SJCRH30 (cell line): Measurements from ENCODE around the gene A1BG. TPM values are rescaled to one million over a fixed set of nuclear protein-coding genes. Genes with fewer than 3 reads are reported as not detected.

Experiments used
- DNase-seq, 2 experiments: peaks; one replicate each; pipeline ENCODE4 v3.0.0-alpha.2; 2015 to 2020
- H3K27ac ChIP-seq: fragments of 250-450 bp; sonication (Bioruptor Pico); 2 replicates; pipeline ENCODE4 v1.5.1; 2020; ENCODE audit warnings: mild to moderate bottlenecking, moderate library complexity
- H3K27me3 ChIP-seq: fragments of 250-450 bp; sonication (Bioruptor Pico); 2 replicates; pipeline ENCODE4 v1.5.1; 2020; ENCODE audit warnings: mild to moderate bottlenecking, moderate library complexity
- H3K36me3 ChIP-seq: fragments of 250-450 bp; sonication (Bioruptor Pico); 2 replicates; pipeline ENCODE4 v1.5.1; 2020; ENCODE audit warnings: mild to moderate bottlenecking, moderate library complexity
- H3K4me1 ChIP-seq: fragments of 250-450 bp; sonication (Bioruptor Pico); 2 replicates; pipeline ENCODE4 v1.5.1; 2020; ENCODE audit warnings: mild to moderate bottlenecking, moderate library complexity
- H3K4me3 ChIP-seq: fragments of 250-450 bp; sonication (Bioruptor Pico); 2 replicates; pipeline ENCODE4 v1.5.1; 2020; ENCODE audit warnings: mild to moderate bottlenecking, moderate library complexity
- H3K9me3 ChIP-seq: fragments of 250-450 bp; sonication (Bioruptor Pico); replicated peaks from 2 replicates; pipeline ENCODE4 v1.5.1; 2020; ENCODE audit warnings: mild to moderate bottlenecking, moderate library complexity
- total RNA-seq: library from RNA; depleted of rRNA; stranded (reverse); fragments of >200 nt; shearing (Covaris generic); gene quantifications from 2 replicates; pipeline ENCODE4 v1.2.3, GENCODE V29; 2014; rRNA removed

A1BG gene
- 9.7 and 10.2 TPM in 2 replicates for total RNA-seq

- H3K4me1 ChIP-seq: peaks cover 2% of the 10 kb centered on the region; the same call in 1 of the 2 replicates
- DNase-seq: no peak
- H3K9me3 ChIP-seq: no peaks in the 10 kb centered on the region
- H3K4me3 ChIP-seq: no peak within 1 kb of the TSS
- H3K27me3 ChIP-seq: no peaks in the 10 kb centered on the region
- H3K36me3 ChIP-seq: no peaks in the 10 kb centered on the region
- H3K27ac ChIP-seq: no peak within 1 kb of the TSS
Measured at GRCh38 chr19:58352760-58353671, at the start of gene A1BG. A1BG (minus strand) TSS chr19:58353492; CDS start chr19:58353437, 55 bp downstream.

GRCh38 chr19:58401840-58402421 is 48.6 kb upstream of the A1BG start:
- Histone ChIP-seq H3K4me3 (peak overlapping the region; percentile 60), H3K27ac (no peak overlapping the region), H3K36me3 (no peaks in the 10 kb centered on the region), H3K27me3 (no peaks in the 10 kb centered on the region), H3K9me3 (no peaks in the 10 kb centered on the region), H3K4me1 (no peaks in the 10 kb centered on the region)
- no peak for DNase-seq

- Histone ChIP-seq H3K36me3 (no peaks in the 10 kb centered on the region), H3K4me3 (peak overlapping the region; percentile 60), H3K4me1 (no peaks in the 10 kb centered on the region), H3K27me3 (no peaks in the 10 kb centered on the region), H3K27ac (no peak overlapping the region), H3K9me3 (no peaks in the 10 kb centered on the region)
- DNase-seq: peak; percentile 98 to 99
Measured at GRCh38 chr19:58400916-58401839, 47.9 kb upstream of the A1BG start.

- no peaks in the 10 kb centered on the region for H3K27me3 ChIP-seq
- H3K4me3 ChIP-seq: no peak overlapping the region
- no peaks in the 10 kb centered on the region for H3K4me1 ChIP-seq
- H3K9me3 ChIP-seq: no peaks in the 10 kb centered on the region
- no peak for DNase-seq
- peaks cover 7% of the 10 kb centered on the region for H3K36me3 ChIP-seq
- no peak overlapping the region for H3K27ac ChIP-seq
Measured at GRCh38 chr19:58400316-58400915, 47.1 kb upstream of the A1BG start.

- Histone ChIP-seq H3K27ac (no peak overlapping the region), H3K36me3 (peaks cover 12% of the 10 kb centered on the region), H3K27me3 (no peaks in the 10 kb centered on the region), H3K4me1 (no peaks in the 10 kb centered on the region), H3K4me3 (no peak overlapping the region), H3K9me3 (no peaks in the 10 kb centered on the region)
- no peak for DNase-seq
Measured at GRCh38 chr19:58399903-58400302, 46.6 kb upstream of the A1BG start.

GRCh38 chr19:58398545-58398944 is 45.3 kb upstream of the A1BG start:
- Histone ChIP-seq H3K4me1 (no peaks in the 10 kb centered on the region), H3K4me3 (no peak overlapping the region), H3K9me3 (no peaks in the 10 kb centered on the region), H3K27me3 (no peaks in the 10 kb centered on the region), H3K36me3 (peaks cover 25% of the 10 kb centered on the region), H3K27ac (no peak overlapping the region)
- no peak for DNase-seq

GRCh38 chr19:58398087-58398486 is 44.8 kb upstream of the A1BG start:
- peaks cover 30% of the 10 kb centered on the region for H3K36me3 ChIP-seq
- H3K27me3 ChIP-seq: no peaks in the 10 kb centered on the region
- H3K4me3 ChIP-seq: no peak overlapping the region
- no peak for DNase-seq
- H3K9me3 ChIP-seq: no peaks in the 10 kb centered on the region
- no peak overlapping the region for H3K27ac ChIP-seq
- H3K4me1 ChIP-seq: no peaks in the 10 kb centered on the region

- Histone ChIP-seq H3K36me3 (peaks cover 35% of the 10 kb centered on the region), H3K4me3 (no peak overlapping the region), H3K27ac (no peak overlapping the region), H3K9me3 (no peaks in the 10 kb centered on the region), H3K4me1 (no peaks in the 10 kb centered on the region), H3K27me3 (no peaks in the 10 kb centered on the region)
- no peak for DNase-seq
Measured at GRCh38 chr19:58397533-58398037, 44.3 kb upstream of the A1BG start.

GRCh38 chr19:58396691-58397532 is 43.6 kb upstream of the A1BG start:
- no peaks in the 10 kb centered on the region for H3K27me3 ChIP-seq
- H3K36me3 ChIP-seq: peaks cover 42% of the 10 kb centered on the region
- no peak for DNase-seq
- no peaks in the 10 kb centered on the region for H3K9me3 ChIP-seq
- no peak overlapping the region for H3K27ac ChIP-seq
- no peaks in the 10 kb centered on the region for H3K4me1 ChIP-seq
- H3K4me3 ChIP-seq: no peak overlapping the region

- no peak for DNase-seq
- Histone ChIP-seq H3K27me3 (no peaks in the 10 kb centered on the region), H3K4me3 (no peak overlapping the region), H3K36me3 (peaks cover 48% of the 10 kb centered on the region), H3K4me1 (no peaks in the 10 kb centered on the region), H3K9me3 (no peaks in the 10 kb centered on the region), H3K27ac (no peak overlapping the region)
Measured at GRCh38 chr19:58395979-58396627, 42.8 kb upstream of the A1BG start.

GRCh38 chr19:58395220-58395978 is 42.1 kb upstream of the A1BG start, which contains the start of gene RNF225:
RNF225 (plus strand) TSS chr19:58395656; CDS start chr19:58396090, 434 bp downstream.
- no peaks in the 10 kb centered on the region for H3K27me3 ChIP-seq
- H3K9me3 ChIP-seq: no peaks in the 10 kb centered on the region
- DNase-seq: no peak
- no peaks in the 10 kb centered on the region for H3K4me1 ChIP-seq
- no peak within 1 kb of the TSS for H3K27ac ChIP-seq
- H3K4me3 ChIP-seq: no peak within 1 kb of the TSS
- H3K36me3 ChIP-seq: peaks cover 55% of the 10 kb centered on the region

GRCh38 chr19:58394821-58395219 is 41.5 kb upstream of the A1BG start:
- DNase-seq: no peak
- no peak overlapping the region for H3K27ac ChIP-seq
- peaks cover 61% of the 10 kb centered on the region for H3K36me3 ChIP-seq
- no peaks in the 10 kb centered on the region for H3K9me3 ChIP-seq
- no peak overlapping the region for H3K4me3 ChIP-seq
- H3K4me1 ChIP-seq: no peaks in the 10 kb centered on the region
- H3K27me3 ChIP-seq: no peaks in the 10 kb centered on the region

- Histone ChIP-seq H3K9me3 (no peaks in the 10 kb centered on the region), H3K27ac (no peak overlapping the region), H3K4me1 (no peaks in the 10 kb centered on the region; the same call in 1 of the 2 replicates), H3K27me3 (no peaks in the 10 kb centered on the region), H3K4me3 (no peak overlapping the region), H3K36me3 (peaks cover 72% of the 10 kb centered on the region)
- DNase-seq: no peak
Measured at GRCh38 chr19:58393725-58394033, 40.4 kb upstream of the A1BG start.
